ENCODE measurements around the gene TRAF1.

DNA sequence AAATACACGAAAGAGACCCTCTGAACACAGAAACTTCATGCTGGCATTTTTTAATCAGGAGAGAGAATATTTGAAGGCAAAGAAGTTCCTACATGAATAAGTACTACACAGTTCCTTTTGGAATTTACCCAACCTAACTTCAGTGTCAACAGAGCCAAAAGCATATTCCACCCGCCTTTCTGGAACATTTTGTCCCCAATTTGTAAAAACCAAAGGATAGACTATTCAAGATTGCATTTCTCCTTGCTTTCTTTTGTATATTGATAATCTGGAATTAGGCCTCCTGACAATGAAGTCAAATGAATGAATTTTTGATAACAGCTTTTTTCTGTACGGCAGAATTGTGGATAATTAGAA lies 39.4 kb upstream of the TRAF1 start:
- TF ChIP-seq, protein P1, sequence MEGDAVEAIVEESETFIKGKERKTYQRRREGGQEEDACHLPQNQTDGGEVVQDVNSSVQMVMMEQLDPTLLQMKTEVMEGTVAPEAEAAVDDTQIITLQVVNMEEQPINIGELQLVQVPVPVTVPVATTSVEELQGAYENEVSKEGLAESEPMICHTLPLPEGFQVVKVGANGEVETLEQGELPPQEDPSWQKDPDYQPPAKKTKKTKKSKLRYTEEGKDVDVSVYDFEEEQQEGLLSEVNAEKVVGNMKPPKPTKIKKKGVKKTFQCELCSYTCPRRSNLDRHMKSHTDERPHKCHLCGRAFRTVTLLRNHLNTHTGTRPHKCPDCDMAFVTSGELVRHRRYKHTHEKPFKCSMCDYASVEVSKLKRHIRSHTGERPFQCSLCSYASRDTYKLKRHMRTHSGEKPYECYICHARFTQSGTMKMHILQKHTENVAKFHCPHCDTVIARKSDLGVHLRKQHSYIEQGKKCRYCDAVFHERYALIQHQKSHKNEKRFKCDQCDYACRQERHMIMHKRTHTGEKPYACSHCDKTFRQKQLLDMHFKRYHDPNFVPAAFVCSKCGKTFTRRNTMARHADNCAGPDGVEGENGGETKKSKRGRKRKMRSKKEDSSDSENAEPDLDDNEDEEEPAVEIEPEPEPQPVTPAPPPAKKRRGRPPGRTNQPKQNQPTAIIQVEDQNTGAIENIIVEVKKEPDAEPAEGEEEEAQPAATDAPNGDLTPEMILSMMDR (IDR thresholded peaks at IDR 0.05): no peak
- TF ChIP-seq POLR2A (IDR thresholded peaks at IDR 0.05): no peak
